ENCODE results near the gene MAL.

DNA sequence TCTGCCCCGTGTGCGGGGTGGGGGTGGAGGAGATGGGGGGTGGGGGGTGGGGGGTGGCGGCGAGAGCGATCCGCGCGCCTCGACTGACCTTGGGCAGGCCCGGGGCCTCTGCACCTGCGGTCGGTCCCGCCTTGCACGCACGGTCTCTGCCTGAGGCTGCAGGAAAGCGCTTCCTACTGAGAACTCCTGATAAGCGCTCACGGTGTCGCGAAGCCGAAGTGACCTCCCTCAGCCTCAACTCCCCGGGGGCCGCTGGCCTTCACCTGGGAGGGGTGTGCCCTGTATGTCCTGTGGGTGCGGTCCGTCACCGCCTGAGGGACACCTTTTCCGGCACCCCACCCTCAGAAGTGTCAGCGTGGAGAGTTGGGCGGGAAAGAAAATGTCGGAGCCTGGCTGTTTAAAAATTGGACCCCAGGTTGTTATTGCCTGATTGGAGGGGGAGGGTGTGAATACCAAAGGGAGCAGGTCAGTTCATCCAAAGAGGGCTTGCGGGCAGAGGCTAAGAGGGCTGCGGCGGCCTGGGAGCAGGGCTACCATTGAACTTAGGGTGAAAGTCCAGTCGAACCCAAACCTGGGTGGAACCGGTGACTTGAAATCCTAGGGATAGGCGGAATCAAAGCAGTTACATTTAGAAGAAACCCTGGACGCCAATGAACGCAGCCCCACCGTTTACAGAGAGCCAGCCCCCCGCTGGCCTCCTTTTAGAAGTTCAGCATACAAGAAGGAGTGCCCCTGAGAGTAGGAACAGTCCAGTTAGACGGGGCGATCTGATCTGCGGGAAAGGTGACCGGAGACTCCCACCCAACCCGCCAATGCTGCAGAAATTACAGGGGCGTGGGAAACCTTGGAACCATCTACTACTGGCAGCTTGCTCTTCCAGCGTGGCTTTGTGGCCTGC is 1.2 kb downstream of the MAL start:
- no peak for TF ChIP-seq POLR2A (IDR thresholded peaks at IDR 0.05; ENCODE audit: low read depth, low read length)
- no peak for TF ChIP-seq POLR2AphosphoS5 (IDR thresholded peaks at IDR 0.05; ENCODE audit: low read depth, low read length)

Measured in GM12892 (cell line).